A172 (cell line): ENCODE measurements around the gene FAM187B. TPM values are rescaled to one million over a fixed set of nuclear protein-coding genes. Genes with fewer than 3 reads are reported as not detected.

Experiments
- DNase-seq: peaks from one replicate; pipeline ENCODE4 v3.0.0-alpha.2; 2015; ENCODE audit warnings: low spot score
- total RNA-seq: library from RNA; depleted of rRNA; stranded (reverse); fragments of >200 nt; shearing (Covaris generic); gene quantifications from 2 replicates; pipeline ENCODE4 v1.2.3, GENCODE V29; 2014; rRNA removed

FAM187B gene
- total RNA-seq, 1 experiment from 2014 or later = not detected

GRCh38 chr19:35178701-35179100 lies 49.8 kb downstream of the FAM187B start:
- no peak for DNase-seq

- no peak for DNase-seq
These were observed 50.9 kb downstream of the FAM187B start for GRCh38 chr19:35177377-35178274.

GRCh38 chr19:35176181-35176570 lies 52.4 kb downstream of the FAM187B start:
- DNase-seq = no peak

Other genes starting within 250 kb of the FAM187B start
- gene GRAMD1A, start 228.4 kb downstream of the FAM187B start, total RNA-seq = 20.2 and 26.9 TPM in 2 replicates
- 8.5 and 10.8 TPM in 2 replicates for gene SCN1B, start 198.3 kb downstream of the FAM187B start, total RNA-seq
- gene HPN, start 187.0 kb downstream of the FAM187B start, total RNA-seq = not detected in 2 replicates
- gene FXYD3, start 112.9 kb downstream of the FAM187B start, total RNA-seq = 4.8 TPM in 1 of 2 replicates, not detected in the other
- gene LGI4, start 93.7 kb downstream of the FAM187B start, total RNA-seq = 0.43 TPM in 1 of 2 replicates, not detected in the other
- not detected in 2 replicates for gene FXYD1, start 89.9 kb downstream of the FAM187B start, total RNA-seq
- gene FXYD7, start 85.5 kb downstream of the FAM187B start, total RNA-seq = not detected in 2 replicates
- 93.9 and 103 TPM in 2 replicates for gene FXYD5, start 74.0 kb downstream of the FAM187B start, total RNA-seq
- 0.69 and 1.1 TPM in 2 replicates for gene LSR, start 20.3 kb upstream of the FAM187B start, total RNA-seq
- gene USF2, start 40.2 kb upstream of the FAM187B start, total RNA-seq = 53.5 and 54.2 TPM in 2 replicates
- gene HAMP, start 53.8 kb upstream of the FAM187B start, total RNA-seq = not detected in 2 replicates
- gene MAG, start 63.4 kb upstream of the FAM187B start, total RNA-seq = not detected in 2 replicates
- gene CD22, start 100.4 kb upstream of the FAM187B start, total RNA-seq = 3.4 and 7.6 TPM in 2 replicates
- not detected in 2 replicates for gene FFAR1, start 119.2 kb upstream of the FAM187B start, total RNA-seq
- not detected in 2 replicates for gene FFAR3, start 129.7 kb upstream of the FAM187B start, total RNA-seq
- gene GPR42, start 142.3 kb upstream of the FAM187B start, total RNA-seq = not detected in 2 replicates
- not detected in 2 replicates for gene FFAR2, start 219.5 kb upstream of the FAM187B start, total RNA-seq